Trophoblast cell (in vitro differentiated cells and primary cell): Measurements from ENCODE around the gene STPG3.
A peak's percentile ranks its signal among the peaks of the same experiment; 100 is the strongest.
"Not testable (repeated sequence)": the region's sequence is repeated elsewhere in the genome, so short reads cannot be mapped to it uniquely, and the experiment has no call there.

Experiments
- DNase-seq, 2 donors: peaks; one replicate each; pipeline ENCODE4 v3.0.0-alpha.2; 2016
- H2AFZ ChIP-seq: 2 replicates; pipeline ENCODE4 v1.6.1; 2013; ENCODE audit warnings: low read length, moderate library complexity, mild to moderate bottlenecking; ENCODE audit not compliant: insufficient read depth, poor library complexity
- H2AK5ac ChIP-seq: 2 replicates; pipeline ENCODE4 v1.6.1; 2013; ENCODE audit warnings: mild to moderate bottlenecking, low read length
- H2BK120ac ChIP-seq: 2 replicates; pipeline ENCODE4 v1.6.1; 2013; ENCODE audit warnings: low read length, mild to moderate bottlenecking, moderate library complexity; ENCODE audit not compliant: insufficient read depth, poor library complexity
- H2BK12ac ChIP-seq: 2 replicates; pipeline ENCODE4 v1.6.1; 2013; ENCODE audit warnings: mild to moderate bottlenecking, low read length, moderate library complexity
- H2BK5ac ChIP-seq: 2 replicates; pipeline ENCODE4 v1.6.1; 2013; ENCODE audit warnings: low read length, low read depth, moderate library complexity, mild to moderate bottlenecking; ENCODE audit not compliant: poor library complexity
- H3K14ac ChIP-seq: 2 replicates; pipeline ENCODE4 v1.6.1; 2013; ENCODE audit warnings: mild to moderate bottlenecking, low read length
- H3K18ac ChIP-seq: 2 replicates; pipeline ENCODE4 v1.6.1; 2013; ENCODE audit warnings: mild to moderate bottlenecking, low read length
- H3K23ac ChIP-seq: 2 replicates; pipeline ENCODE4 v1.6.1; 2013; ENCODE audit warnings: low read length
- H3K27ac ChIP-seq: 2 replicates; pipeline ENCODE4 v1.5.1; 2013; ENCODE audit warnings: low read depth, mild to moderate bottlenecking, inconsistent platforms, low read length, moderate library complexity
- H3K27me3 ChIP-seq: 2 replicates; pipeline ENCODE4 v1.6.1; 2013; ENCODE audit warnings: inconsistent platforms, mild to moderate bottlenecking, low read length, moderate library complexity; ENCODE audit not compliant: insufficient read depth
- H3K36me3 ChIP-seq, 2 experiments: 1 replicate in 1 of 2; 2 replicates in 1 of 2; pipeline ENCODE4 v1.6.1; 2013; ENCODE audit warnings: low read length in 2 of 2, mild to moderate bottlenecking in 2 of 2, moderate library complexity in 1 of 2; ENCODE audit not compliant: insufficient read depth in 2 of 2, control insufficient read depth in 1 of 2
- H3K4ac ChIP-seq: 2 replicates; pipeline ENCODE4 v1.6.1; 2013; ENCODE audit warnings: low read depth, mild to moderate bottlenecking, low read length, moderate library complexity
- H3K4me1 ChIP-seq, 2 experiments: 1 replicate in 1 of 2; 2 replicates in 1 of 2; pipeline ENCODE4 v1.6.1; 2013; ENCODE audit warnings: low read length in 2 of 2, mild to moderate bottlenecking in 2 of 2, moderate library complexity in 1 of 2; ENCODE audit not compliant: insufficient read depth in 2 of 2, control insufficient read depth in 1 of 2
- H3K4me2 ChIP-seq: 2 replicates; pipeline ENCODE4 v1.6.1; 2013; ENCODE audit warnings: inconsistent platforms, mild to moderate bottlenecking, low read length, moderate library complexity
- H3K4me3 ChIP-seq: 2 replicates; pipeline ENCODE4 v1.5.1; 2013; ENCODE audit warnings: mild to moderate bottlenecking, low read depth, low read length, inconsistent platforms
- H3K79me1 ChIP-seq: one replicate; pipeline ENCODE4 v1.6.1; 2013; ENCODE audit warnings: low read length
- H3K79me2 ChIP-seq: 2 replicates; pipeline ENCODE4 v1.6.1; 2013; ENCODE audit warnings: low read length, mild to moderate bottlenecking; ENCODE audit not compliant: control insufficient read depth, insufficient read depth, poor library complexity
- H3K9ac ChIP-seq: 2 replicates; pipeline ENCODE4 v1.6.1; 2013; ENCODE audit warnings: mild to moderate bottlenecking, low read length
- H3K9me3 ChIP-seq: 2 replicates; pipeline ENCODE4 v1.6.1; 2013; ENCODE audit warnings: low read depth, mild to moderate bottlenecking, control low read depth, inconsistent platforms, low read length; ENCODE audit not compliant: insufficient read depth
- H4K12ac ChIP-seq: 2 replicates; pipeline ENCODE4 v1.6.1; 2013; ENCODE audit warnings: low read depth, mild to moderate bottlenecking, low read length, moderate library complexity
- H4K8ac ChIP-seq: 2 replicates; pipeline ENCODE4 v1.6.1; 2013; ENCODE audit warnings: low read depth, mild to moderate bottlenecking, low read length, moderate library complexity
- H4K91ac ChIP-seq: one replicate; pipeline ENCODE4 v1.6.1; 2013; ENCODE audit warnings: low read depth, mild to moderate bottlenecking, low read length, moderate library complexity
- WGBS: extraction: QIAGEN DNeasy Blood & Tissue Kit; methylation state at CpG from one replicate; pipeline ENCODE4 v1.1.7; 2013; ENCODE audit warnings: missing lambda C conversion rate; ENCODE audit not compliant: insufficient read length, insufficient coverage; ENCODE audit errors: extremely low coverage; 5-methylcytosine and 5-hydroxymethylcytosine counted together

The STPG3 gene

GRCh38 chr9:137236238-137236935 lies 14.7 kb upstream of the STPG3 start:
- Histone ChIP-seq H2BK5ac (no peak overlapping the region), H3K9me3 (no peaks in the 10 kb centered on the region), H3K14ac (peak overlapping the region; percentile 10), H3K27me3 (no peaks in the 10 kb centered on the region), H3K4ac (peak overlapping the region; percentile 17), H3K4me3 (no peak overlapping the region), H3K36me3 (no peaks in the 10 kb centered on the region), H3K9ac (no peak overlapping the region), H3K4me1 (peaks cover 5% of the 10 kb centered on the region in 2 experiments), H2AK5ac (peak overlapping the region; percentile 66), H4K91ac (no peak overlapping the region), H4K12ac (no peak overlapping the region), H3K18ac (peak overlapping the region; percentile 30), H4K8ac (peak overlapping the region; percentile 22), H2BK120ac (no peak overlapping the region), H2AFZ (no peak overlapping the region), H2BK12ac (no peak overlapping the region), H3K4me2 (peak overlapping the region; percentile 42), H3K23ac (no peak overlapping the region), H3K79me2 (peaks cover 7% of the 10 kb centered on the region), H3K79me1 (peaks cover 8% of the 10 kb centered on the region), H3K27ac (no peak overlapping the region)
- no CpG with 5 or more reads among the region's 31 CpGs for WGBS
- DNase-seq = peak; percentile 75 to 84

- peaks cover under 1 to 3% of the 10 kb centered on the region in 2 experiments for H3K36me3 ChIP-seq
- H3K79me2 ChIP-seq = peaks cover 12% of the 10 kb centered on the region
- no peak for DNase-seq
Observed at GRCh38 chr9:137236936-137237421, 14.1 kb upstream of the STPG3 start.

DNA sequence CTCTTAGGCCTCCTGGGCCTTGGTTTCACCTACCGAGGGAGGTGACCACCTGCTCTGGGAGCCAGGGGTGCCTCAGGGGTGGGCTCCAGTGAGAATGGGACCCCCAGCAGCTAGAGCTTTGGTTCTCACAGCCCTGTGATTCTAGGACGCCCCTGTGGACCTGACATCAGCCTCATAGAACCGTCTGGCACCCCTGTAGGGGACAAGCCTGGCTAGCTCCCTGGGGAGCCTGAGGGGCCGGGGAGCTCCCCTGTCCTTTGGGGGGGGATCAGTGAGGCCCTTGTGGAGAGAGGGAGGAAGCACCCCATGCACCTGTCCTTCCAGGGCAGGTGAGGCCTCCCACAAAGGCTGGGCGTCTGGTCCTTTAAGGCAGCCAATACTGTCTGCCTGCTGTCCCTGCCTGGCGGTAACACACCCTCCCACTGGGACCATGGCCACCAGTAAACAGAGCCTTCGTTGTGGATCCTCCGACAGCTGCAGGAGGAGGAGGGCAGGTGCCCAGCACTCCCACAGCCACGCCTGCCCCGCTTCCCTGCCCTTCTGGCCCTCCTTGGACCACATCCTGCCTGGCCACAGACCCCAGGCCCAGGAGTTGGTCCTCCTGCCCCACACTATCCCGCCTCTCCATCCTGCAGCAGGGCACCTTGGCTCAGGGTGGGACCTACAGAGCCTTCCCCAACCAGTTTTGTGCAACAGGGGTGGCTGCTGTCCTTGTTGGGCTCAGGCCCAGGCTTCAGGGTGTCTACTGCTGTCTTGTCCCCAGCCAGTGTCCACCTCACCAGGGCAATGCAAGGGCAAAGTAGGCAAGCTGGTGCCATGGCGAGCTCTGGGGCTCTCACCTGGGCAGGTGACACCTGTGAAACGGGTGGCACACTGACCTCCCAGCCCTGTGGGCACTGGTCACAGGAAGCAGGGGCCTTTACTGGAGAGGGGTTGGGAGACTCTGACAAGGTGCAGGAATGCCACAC lies 13.0 kb upstream of the STPG3 start:
- no peak overlapping the region for H3K27ac ChIP-seq
- no peak overlapping the region for H2AFZ ChIP-seq
- H3K23ac ChIP-seq = no peak overlapping the region
- H3K9ac ChIP-seq = no peak overlapping the region
- no peak overlapping the region for H3K4me3 ChIP-seq
- no peak overlapping the region for H2BK5ac ChIP-seq
- no peak overlapping the region for H3K4me2 ChIP-seq
- WGBS = no CpG with 5 or more reads among the region's 13 CpGs
- H2BK12ac ChIP-seq = no peak overlapping the region
- H3K18ac ChIP-seq = no peak overlapping the region
- H3K27me3 ChIP-seq = no peaks in the 10 kb centered on the region
- no peak overlapping the region for H2BK120ac ChIP-seq
- H2AK5ac ChIP-seq = no peak overlapping the region
- H3K36me3 ChIP-seq = peaks cover 11 to 14% of the 10 kb centered on the region in 2 experiments
- peaks cover 8% of the 10 kb centered on the region for H3K79me1 ChIP-seq
- DNase-seq = no peak
- no peak overlapping the region for H3K14ac ChIP-seq
- no peak overlapping the region for H4K12ac ChIP-seq
- H4K91ac ChIP-seq = no peak overlapping the region
- no peak overlapping the region for H4K8ac ChIP-seq
- peaks cover 15 to 16% of the 10 kb centered on the region in 2 experiments for H3K4me1 ChIP-seq
- no peaks in the 10 kb centered on the region for H3K9me3 ChIP-seq
- H3K79me2 ChIP-seq = peaks cover 14% of the 10 kb centered on the region
- no peak overlapping the region for H3K4ac ChIP-seq

More at GRCh38 chr9:137236936-137237421, 14.1 kb upstream of the STPG3 start:
- Histone ChIP-seq H3K9ac (no peak overlapping the region), H3K9me3 (no peaks in the 10 kb centered on the region), H3K18ac (peak overlapping the region; percentile 30), H2AK5ac (peak overlapping the region; percentile 66), H4K8ac (no peak overlapping the region), H3K14ac (peak overlapping the region; percentile 10), H3K79me1 (peaks cover 8% of the 10 kb centered on the region), H2BK120ac (no peak overlapping the region), H3K27ac (no peak overlapping the region), H2AFZ (no peak overlapping the region), H4K91ac (no peak overlapping the region), H3K4me1 (peaks cover 5% of the 10 kb centered on the region in 2 experiments), H2BK5ac (no peak overlapping the region), H3K4me2 (peak overlapping the region; percentile 42), H4K12ac (no peak overlapping the region), H3K4me3 (no peak overlapping the region), H3K23ac (no peak overlapping the region), H3K4ac (peak overlapping the region; percentile 17), H2BK12ac (no peak overlapping the region), H3K27me3 (no peaks in the 10 kb centered on the region)
- WGBS = no CpG with 5 or more reads among the region's 11 CpGs

- H3K4me3 ChIP-seq = not testable (repeated sequence)
- no CpG with 5 or more reads among the region's 27 CpGs for WGBS
Observed at GRCh38 chr9:137239541-137240200, 11.4 kb upstream of the STPG3 start.

More at GRCh38 chr9:137239541-137240200, 11.4 kb upstream of the STPG3 start:
- H4K8ac ChIP-seq, H3K9me3 ChIP-seq, H2BK120ac ChIP-seq, H2AFZ ChIP-seq, H4K91ac ChIP-seq, H2BK5ac ChIP-seq, H3K27me3 ChIP-seq, H3K14ac ChIP-seq, H3K23ac ChIP-seq, H3K79me1 ChIP-seq, H4K12ac ChIP-seq, H3K4ac ChIP-seq, H2BK12ac ChIP-seq, H3K18ac ChIP-seq, H3K9ac ChIP-seq, H2AK5ac ChIP-seq: not testable (repeated sequence)
- Histone ChIP-seq H3K79me2 (peaks cover 14% of the 10 kb centered on the region), H3K4me2 (peak overlapping the region; percentile 79), H3K4me1 (peaks cover 16 to 23% of the 10 kb centered on the region in 2 experiments), H3K36me3 (peaks cover 22 to 24% of the 10 kb centered on the region in 2 experiments), H3K27ac (peak overlapping the region; percentile 98)
- peak in 1 of 2 donors; percentile 63 for DNase-seq
